Stimulated activated CD8-positive, alpha-beta memory T cell treated with anti-CD3 and anti-CD28 coated beads, Interleukin-15, amount 100 ng/mL, for 1 hour (primary cell): ENCODE data around the gene GOLGA5.
"Not testable (repeated sequence)": the region's sequence is repeated elsewhere in the genome, so short reads cannot be mapped to it uniquely, and the experiment has no call there.

Experiments
- DNase-seq: peaks from one replicate; pipeline ENCODE4 v3.0.0-alpha.2; 2020; ENCODE audit warnings: low read depth

GOLGA5 gene

GRCh38 chr14:92793709-92794546 lies at the start of gene GOLGA5:
Gene GOLGA5 (plus strand): TSS chr14:92794305. CDS start chr14:92797438, 3,133 bp downstream.
- DNase-seq: peak; percentile 94

GRCh38 chr14:92747701-92748258 lies 46.3 kb upstream of the GOLGA5 start:
- DNase-seq: no peak

GRCh38 chr14:92748259-92749016 lies 45.7 kb upstream of the GOLGA5 start, which contains the start of gene LGMN:
Gene LGMN (minus strand): TSS chr14:92748627. CDS start chr14:92732786, 15,841 bp downstream.
- DNase-seq: peak; percentile 68

- not testable (repeated sequence) for DNase-seq
These were observed 43.8 kb upstream of the GOLGA5 start for GRCh38 chr14:92750222-92750728.

- DNase-seq: no peak
These were observed 43.1 kb upstream of the GOLGA5 start for GRCh38 chr14:92750994-92751400.

GRCh38 chr14:92751819-92752218 lies 42.3 kb upstream of the GOLGA5 start:
- no peak for DNase-seq

- no peak for DNase-seq
These were observed 40.9 kb upstream of the GOLGA5 start for GRCh38 chr14:92753250-92753649.

GRCh38 chr14:92754966-92755365 lies 39.1 kb upstream of the GOLGA5 start:
- no peak for DNase-seq

- DNase-seq: no peak
These were observed 38.6 kb upstream of the GOLGA5 start for GRCh38 chr14:92755495-92755894.

- no peak for DNase-seq
These were observed 37.7 kb upstream of the GOLGA5 start for GRCh38 chr14:92756446-92756845.

GRCh38 chr14:92759300-92759678 lies 34.8 kb upstream of the GOLGA5 start:
- DNase-seq: no peak

GRCh38 chr14:92759679-92760523 lies 34.2 kb upstream of the GOLGA5 start:
- DNase-seq: no peak

- no peak for DNase-seq
These were observed 33.6 kb upstream of the GOLGA5 start for GRCh38 chr14:92760524-92760805.

- DNase-seq: not testable (repeated sequence)
These were observed 30.2 kb upstream of the GOLGA5 start for GRCh38 chr14:92763666-92764631.

GRCh38 chr14:92768236-92768635 lies 25.9 kb upstream of the GOLGA5 start:
- not testable (repeated sequence) for DNase-seq

GRCh38 chr14:92768795-92769194 lies 25.3 kb upstream of the GOLGA5 start:
- no peak for DNase-seq

- no peak for DNase-seq
These were observed 23.6 kb upstream of the GOLGA5 start for GRCh38 chr14:92770484-92770883.

- no peak for DNase-seq
These were observed 19.5 kb upstream of the GOLGA5 start for GRCh38 chr14:92774572-92774971.

- not testable (repeated sequence) for DNase-seq
These were observed 18.8 kb upstream of the GOLGA5 start for GRCh38 chr14:92775292-92775691.

- not testable (repeated sequence) for DNase-seq
These were observed 15.1 kb upstream of the GOLGA5 start for GRCh38 chr14:92778868-92779565.
